ENCODE data around the gene AFF3.
"Not testable (repeated sequence)": the region's sequence is repeated elsewhere in the genome, so short reads cannot be mapped to it uniquely, and the experiment has no call there.

The AFF3 gene

GRCh38 chr2:100145893-100146656 is 3.7 kb upstream of the AFF3 start:
- no peak for FAIRE-seq

GRCh38 chr2:100143286-100143685 is 896 bp upstream of the AFF3 start:
- FAIRE-seq, result no peak

GRCh38 chr2:100141906-100142305 is 484 bp downstream of the AFF3 start:
- no peak for FAIRE-seq

- FAIRE-seq, result no peak
Observed at GRCh38 chr2:100140582-100140981, 1.8 kb downstream of the AFF3 start.

- FAIRE-seq, result no peak
Observed at GRCh38 chr2:100137866-100138570, 4.4 kb downstream of the AFF3 start.

GRCh38 chr2:100137318-100137717 is 5.1 kb downstream of the AFF3 start:
- no peak for FAIRE-seq

- FAIRE-seq, result no peak
Observed at GRCh38 chr2:100136310-100136709, 6.1 kb downstream of the AFF3 start.

- no peak for FAIRE-seq
Observed at GRCh38 chr2:100135415-100135814, 7.0 kb downstream of the AFF3 start.

- no peak for FAIRE-seq
Observed at GRCh38 chr2:100130595-100131391, 11.6 kb downstream of the AFF3 start.

GRCh38 chr2:100126897-100127401 is 15.4 kb downstream of the AFF3 start:
- FAIRE-seq, result no peak

- FAIRE-seq, result no peak
Observed at GRCh38 chr2:100126201-100126600, 16.2 kb downstream of the AFF3 start.

- no peak for FAIRE-seq
Observed at GRCh38 chr2:100125626-100126025, 16.8 kb downstream of the AFF3 start.

- FAIRE-seq, result no peak
Observed at GRCh38 chr2:100124761-100125160, 17.6 kb downstream of the AFF3 start.

GRCh38 chr2:100121124-100121718 is 21.2 kb downstream of the AFF3 start:
- FAIRE-seq, result no peak

GRCh38 chr2:100119235-100119634 is 23.2 kb downstream of the AFF3 start:
- no peak for FAIRE-seq

GRCh38 chr2:100113990-100114433 is 28.4 kb downstream of the AFF3 start:
- FAIRE-seq, result no peak

GRCh38 chr2:100110614-100111000 is 31.8 kb downstream of the AFF3 start:
- FAIRE-seq, result no peak

GRCh38 chr2:100109986-100110613 is 32.3 kb downstream of the AFF3 start:
- FAIRE-seq, result no peak

GRCh38 chr2:100108648-100109020 is 33.8 kb downstream of the AFF3 start:
- FAIRE-seq, result not testable (repeated sequence)

- FAIRE-seq, result no peak
Observed at GRCh38 chr2:100107906-100108647, 34.3 kb downstream of the AFF3 start.

- no peak for FAIRE-seq
Observed at GRCh38 chr2:100107440-100107839, 35.0 kb downstream of the AFF3 start.

- FAIRE-seq, result no peak
Observed at GRCh38 chr2:100106460-100106859, 35.9 kb downstream of the AFF3 start.
